PC-9 (cell line): ENCODE data around the gene CDH1.

ENCODE experiments used
- CTCF ChIP-seq: fragments of 200-600 bp; sonication (generic); conservative IDR thresholded peaks from 2 replicates; pipeline ENCODE4 v1.6.1; 2017; ENCODE audit warnings: mixed run types, antibody characterized with exemption, mild to moderate bottlenecking, moderate library complexity
- EZH2 ChIP-seq: fragments of 200-600 bp; sonication (generic); IDR thresholded peaks from 2 replicates; pipeline ENCODE4 v1.8.0; 2017; ENCODE audit warnings: antibody characterized with exemption, low read depth

GRCh38 chr16:68790130-68790761 is 53.2 kb downstream of the CDH1 start:
- TF ChIP-seq CTCF, result no peak
- TF ChIP-seq EZH2, result no peak
